ENCODE results near the gene AGPAT4. TPM values are rescaled to one million over a fixed set of nuclear protein-coding genes. Genes with fewer than 3 reads are reported as not detected.

Gene AGPAT4
- total and polyA plus RNA-seq, 2 of the 4 experiments (the other 2 are of a cell fraction) = 3.6 to 3.8 TPM

DNA sequence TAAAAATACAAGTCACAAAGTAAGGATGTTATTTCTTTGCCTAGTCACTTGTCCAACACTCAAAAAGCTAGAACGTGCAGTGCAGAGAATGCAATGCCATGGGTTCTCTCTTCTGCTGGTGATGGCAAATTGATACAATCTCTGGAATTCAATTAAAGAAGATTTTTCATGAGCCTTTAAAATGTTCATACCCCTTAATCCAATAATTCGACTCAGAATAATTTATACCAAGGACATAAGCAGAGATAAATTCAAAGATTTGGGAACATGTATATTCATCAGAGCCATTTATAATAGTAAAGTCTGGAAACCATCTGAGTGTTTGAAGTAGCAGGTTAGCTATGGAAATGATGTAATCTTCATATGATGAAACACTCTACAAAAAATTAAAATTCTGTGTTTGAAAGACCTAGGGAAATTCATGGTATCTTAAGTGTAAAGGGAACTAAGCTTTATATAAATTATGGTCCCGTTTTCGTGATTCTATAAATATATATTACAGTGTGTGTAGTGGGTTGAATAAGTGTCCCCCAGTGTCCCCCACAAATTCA lies 2.8 kb upstream of the AGPAT4 start:
- intact Hi-C loops (cut with micrococcal nuclease) = no loop called here
- no peak overlapping the region for H3K4ac ChIP-seq (ENCODE audit: low read depth, low read length)

More for the DNA sequence above, 2.8 kb upstream of the AGPAT4 start:
- H2AK9ac ChIP-seq (replicated peaks; ENCODE audit: low read depth, low read length, poor library complexity) = no peak overlapping the region
- no peak overlapping the region for H3K23ac ChIP-seq (ENCODE audit: low read depth, low read length)
- H3K36me3 ChIP-seq (ENCODE audit: control insufficient read depth, insufficient read depth, low read length) = no peaks in the 10 kb centered on the region
- no peak for TF ChIP-seq POLR2A (IDR thresholded peaks at IDR 0.05; ENCODE audit: low read depth, low read length)
- no peak overlapping the region for H2AFZ ChIP-seq (replicated peaks; ENCODE audit: low read length, poor library complexity)
- H2BK20ac ChIP-seq (ENCODE audit: low read depth, low read length) = no peak overlapping the region
- H3K79me1 ChIP-seq (ENCODE audit: low read depth in 1 of 2, low read length in 2 of 2) = peaks cover 3 to 14% of the 10 kb centered on the region in 2 experiments; a peak in 2 of 4 replicates
- H3K27me3 ChIP-seq (ENCODE audit: control insufficient read depth, insufficient read depth, low read length) = no peaks in the 10 kb centered on the region
- no peaks in the 10 kb centered on the region for H3K9me1 ChIP-seq (ENCODE audit: insufficient read depth, low read length)
- H4K8ac ChIP-seq (ENCODE audit: low read depth in 2 of 2, low read length in 2 of 2) = no peak overlapping the region
- H4K91ac ChIP-seq (ENCODE audit: insufficient read depth, low read depth, low read length) = no peak overlapping the region
- ChIA-PET POLR2A (ENCODE audit: unreplicated experiment) (interaction anchor here (0.6 kb wide), 1 partner anchor 16 kb away, joined by 3 read pairs; no protein-coding TSS in a partner anchor), CTCF (no interaction called here)
- no peak overlapping the region for H2BK15ac ChIP-seq (ENCODE audit: low read depth, low read length)
- H3K27ac ChIP-seq (ENCODE audit: insufficient read depth, low read length) = no peak overlapping the region
- no peak overlapping the region for H3K56ac ChIP-seq (ENCODE audit: extremely low read depth, insufficient read depth, low read length)
- DNase-seq = no peak
- no peak overlapping the region for H3K4me3 ChIP-seq (ENCODE audit: insufficient read depth, low read depth, low read length)
- no peak overlapping the region for H4K5ac ChIP-seq (ENCODE audit: low read depth, low read length)
- H3K4me1 ChIP-seq (ENCODE audit: control insufficient read depth, insufficient read depth, low read length) = peaks cover 1% of the 10 kb centered on the region; the same call in 1 of the 2 replicates
- no peak overlapping the region for H3K14ac ChIP-seq (replicated peaks; ENCODE audit: low read depth, low read length)
- no peaks in the 10 kb centered on the region for H4K20me1 ChIP-seq (ENCODE audit: insufficient read depth, low read length)
- H3K9ac ChIP-seq (ENCODE audit: low read depth, low read length) = no peak overlapping the region
- peaks cover 2% of the 10 kb centered on the region; the same call in 1 of the 2 replicates for H3K9me3 ChIP-seq (ENCODE audit: control insufficient read depth, insufficient read depth, low read length)
- H2BK120ac ChIP-seq (ENCODE audit: low read depth, low read length) = no peak overlapping the region
- ATAC-seq (ENCODE audit: low read depth) = no peak
- in situ Hi-C loops (cut with MboI; ENCODE audit: low sequenced_read_pairs) (loop anchor here (10.0 kb wide), 1 partner anchor 112 kb away; no protein-coding TSS in a partner anchor), dilution Hi-C loops (cut with HindIII; ENCODE audit: low sequenced_read_pairs, unreplicated experiment) (no loop called here)
- no peak overlapping the region for H2BK5ac ChIP-seq (ENCODE audit: low read depth, low read length, poor library complexity, severe bottlenecking)
- no peak overlapping the region for H3K4me2 ChIP-seq (ENCODE audit: low read depth, low read length)
- H2AK5ac ChIP-seq (ENCODE audit: low read depth, low read length) = no peak overlapping the region
- no peak overlapping the region for H3K18ac ChIP-seq (ENCODE audit: low read depth, low read length)
- no CpG with 5 or more reads among the region's 4 CpGs for WGBS, 2 experiments (ENCODE audit: extremely low coverage in 2 of 2, insufficient read length in 1 of 2)
- no TSS peak for BruUV-seq (replicated peaks)
